Muscle of arm (tissue), 12 donors: ENCODE data around the gene GGACT. TPM values are rescaled to one million over a fixed set of nuclear protein-coding genes. Genes with fewer than 3 reads are reported as not detected.

Experiments
- DNase-seq: peaks from one replicate; pipeline ENCODE4 v3.0.0-alpha.2; 2013
- polyA plus RNA-seq, 12 donors: library from polyadenylated mRNA; unstranded; fragments of 120-200 nt; gene quantifications; one replicate each; pipeline ENCODE4 v1.2.1, GENCODE V29; 2013; ENCODE audit not compliant: insufficient read length in 12 of 12

GGACT gene
- polyA plus RNA-seq, 12 donors, result 1.5 to 4.4 (median 2.7) TPM; not detected in 2

DNA sequence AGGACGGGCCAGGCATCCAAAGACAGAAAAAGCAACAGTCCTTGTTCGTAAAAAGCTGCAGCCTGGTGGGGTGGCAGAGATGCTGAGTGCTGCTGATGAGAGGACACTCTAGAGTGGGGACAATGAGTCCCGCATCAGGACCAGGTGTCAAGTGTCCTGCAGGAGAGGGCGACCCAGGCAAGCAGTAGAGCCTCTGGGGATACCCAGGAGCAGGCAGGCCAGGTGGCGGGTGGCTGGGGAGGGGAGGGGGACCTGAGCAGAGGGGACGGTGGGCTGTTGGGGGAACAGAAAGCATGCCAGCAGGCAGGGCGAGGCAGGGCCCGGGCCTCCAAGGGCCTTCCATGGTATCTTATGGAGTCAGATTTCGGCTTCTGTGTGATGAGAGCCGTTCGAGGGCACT is 35.8 kb downstream of the GGACT start:
- DNase-seq, result no peak

DNA sequence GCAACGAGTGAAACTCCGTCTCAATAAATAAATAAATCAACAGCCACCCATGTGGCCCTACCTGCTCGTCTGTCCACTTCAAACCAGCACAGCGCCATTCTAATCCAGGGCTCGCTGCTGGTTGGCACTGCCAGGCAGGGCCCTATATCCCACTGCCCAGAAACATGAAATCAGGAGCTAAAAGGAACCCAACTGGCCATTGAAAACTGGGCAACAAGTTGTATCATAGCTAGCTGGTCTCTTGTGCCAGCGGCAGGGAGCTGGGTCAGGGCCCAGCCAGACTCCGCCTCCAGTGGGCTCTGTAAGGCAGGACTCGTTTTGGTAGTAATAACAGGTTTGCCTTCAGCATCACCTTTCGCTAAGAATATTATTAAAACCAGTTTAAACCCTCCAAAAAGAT is 39.3 kb downstream of the GGACT start:
- no peak for DNase-seq

- DNase-seq, result peak; percentile 35
These were observed 40.8 kb downstream of the GGACT start for GRCh38 chr13:100547791-100548201.

DNA sequence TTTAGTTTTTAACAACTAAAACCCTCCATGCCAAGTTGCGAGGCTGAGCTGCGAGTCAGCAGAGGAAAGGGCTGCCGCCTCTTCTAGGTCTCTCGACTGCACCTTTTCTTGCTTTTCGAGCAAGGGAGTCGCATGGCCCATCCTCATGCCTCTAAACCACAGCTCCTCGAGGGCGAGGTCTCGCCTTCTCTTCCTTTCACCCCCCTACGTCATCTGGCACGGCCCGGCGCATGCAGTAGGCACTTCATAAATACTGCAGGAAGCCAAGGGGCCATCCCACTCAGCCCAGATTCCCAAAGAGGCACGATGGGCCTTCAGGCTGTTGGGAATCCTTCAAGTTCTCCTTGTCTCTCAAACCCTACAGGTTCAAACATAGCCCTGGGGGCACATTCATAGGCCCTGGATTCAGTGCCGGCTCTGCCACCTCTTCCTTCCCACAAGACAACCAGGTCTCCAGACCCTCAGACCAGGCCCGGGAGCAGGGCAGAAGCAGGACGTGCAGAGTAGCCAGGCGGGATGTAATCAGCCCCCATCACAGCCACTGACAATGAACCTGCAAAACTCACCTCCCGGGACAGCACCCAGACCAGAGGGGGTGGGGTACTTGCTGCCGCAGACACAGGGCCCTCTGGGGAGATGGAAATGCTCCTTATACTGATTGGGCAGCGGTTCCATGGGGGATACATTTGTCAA is 41.7 kb downstream of the GGACT start:
- no peak for DNase-seq

DNA sequence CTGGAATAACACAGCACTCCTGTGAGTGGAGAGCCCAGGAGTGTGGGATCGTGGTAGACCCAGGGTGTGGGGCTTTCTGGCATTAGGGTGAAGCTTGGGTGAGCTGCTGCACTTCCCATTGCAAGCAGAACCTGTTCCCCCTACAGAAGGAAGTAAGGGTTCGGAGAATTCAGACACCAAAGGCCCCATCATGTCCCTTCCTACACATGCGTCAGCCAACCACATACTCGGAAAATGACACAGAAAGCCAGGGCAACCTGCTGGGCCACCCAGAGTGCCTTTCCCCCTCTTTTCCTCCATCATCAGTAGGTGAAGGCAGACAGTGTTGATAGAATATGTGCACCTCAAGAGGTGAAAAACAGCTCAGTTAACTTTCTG is 42.9 kb downstream of the GGACT start:
- no peak for DNase-seq

DNA sequence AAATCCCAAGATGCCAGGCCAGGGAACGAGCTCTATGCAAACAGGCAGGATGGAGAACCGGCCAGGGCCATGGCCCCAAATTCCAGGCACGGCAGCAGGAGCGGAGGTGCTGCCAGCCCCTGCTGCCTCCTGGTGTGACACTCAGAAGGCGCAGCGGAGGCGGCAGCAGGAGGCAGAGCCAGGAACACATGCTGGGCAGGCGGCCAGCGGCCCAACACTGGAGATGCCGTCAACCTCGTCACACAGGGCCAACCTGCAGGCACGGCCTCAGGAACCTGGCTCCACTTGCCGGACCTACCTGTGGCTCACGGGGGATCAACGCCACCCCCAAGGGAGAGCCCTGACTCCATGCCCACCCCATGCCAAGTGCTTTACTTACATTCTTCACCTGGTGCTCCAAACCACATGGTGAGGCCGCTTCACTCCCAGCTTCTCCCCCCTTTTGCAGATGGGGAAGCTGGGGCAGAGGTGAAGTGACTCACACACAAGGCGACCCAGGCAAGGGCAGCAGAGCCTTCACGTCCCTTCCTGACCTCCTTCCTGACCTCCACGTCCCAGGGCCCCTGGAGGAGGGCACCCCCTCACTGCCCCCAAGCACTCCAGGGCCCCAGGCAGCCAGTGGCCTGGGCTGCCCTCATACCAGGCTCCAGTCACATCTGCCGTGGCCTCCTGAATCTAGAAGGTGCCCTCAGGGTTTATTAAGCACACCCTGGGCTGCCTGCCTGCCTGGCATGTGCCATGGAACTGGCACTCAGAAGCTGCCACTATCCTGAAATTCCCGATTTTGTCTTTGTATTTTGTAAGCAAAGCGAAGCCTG is 43.5 kb downstream of the GGACT start:
- DNase-seq, result no peak

GRCh38 chr13:100543872-100544602 is 44.6 kb downstream of the GGACT start:
- DNase-seq, result no peak

GRCh38 chr13:100542826-100543156 is 45.8 kb downstream of the GGACT start:
- DNase-seq, result no peak

GRCh38 chr13:100541897-100542825 is 46.4 kb downstream of the GGACT start:
- DNase-seq, result no peak

GRCh38 chr13:100540621-100541020 is 48.0 kb downstream of the GGACT start:
- no peak for DNase-seq

GRCh38 chr13:100537951-100538462 is 50.6 kb downstream of the GGACT start:
- no peak for DNase-seq

- no peak for DNase-seq
These were observed 51.1 kb downstream of the GGACT start for GRCh38 chr13:100537486-100537885.

DNA sequence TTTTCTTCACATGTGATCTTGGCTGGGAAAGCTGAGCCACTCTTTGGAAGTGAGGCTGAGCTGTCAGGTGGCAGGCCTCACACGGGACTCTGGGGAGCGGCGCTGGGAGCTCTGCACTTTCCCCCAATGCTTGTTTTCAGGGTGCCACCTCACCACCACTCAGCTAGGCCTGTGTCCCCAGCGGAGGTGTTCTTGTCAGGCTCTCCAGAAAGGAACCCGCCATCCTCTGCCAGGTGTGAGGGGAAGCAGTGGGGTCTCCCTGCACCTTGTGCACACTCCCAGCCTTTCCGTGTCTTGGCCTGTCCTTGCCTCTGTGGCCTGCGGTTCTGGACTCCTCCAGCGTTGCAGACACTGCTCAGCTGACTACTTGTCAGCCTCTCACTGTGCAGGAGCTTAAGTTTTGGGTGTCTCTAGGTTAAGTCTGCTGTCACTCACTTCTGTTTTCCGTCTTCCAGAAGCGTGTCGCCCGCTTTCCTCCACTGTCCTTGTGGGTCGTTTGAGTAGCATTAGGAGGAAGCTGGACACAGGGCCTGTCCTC is 51.9 kb downstream of the GGACT start:
- no peak for DNase-seq

GRCh38 chr13:100535426-100536135 is 53.0 kb downstream of the GGACT start:
- DNase-seq, result no peak

- DNase-seq, result no peak
These were observed 53.7 kb downstream of the GGACT start for GRCh38 chr13:100534911-100535310.

DNA sequence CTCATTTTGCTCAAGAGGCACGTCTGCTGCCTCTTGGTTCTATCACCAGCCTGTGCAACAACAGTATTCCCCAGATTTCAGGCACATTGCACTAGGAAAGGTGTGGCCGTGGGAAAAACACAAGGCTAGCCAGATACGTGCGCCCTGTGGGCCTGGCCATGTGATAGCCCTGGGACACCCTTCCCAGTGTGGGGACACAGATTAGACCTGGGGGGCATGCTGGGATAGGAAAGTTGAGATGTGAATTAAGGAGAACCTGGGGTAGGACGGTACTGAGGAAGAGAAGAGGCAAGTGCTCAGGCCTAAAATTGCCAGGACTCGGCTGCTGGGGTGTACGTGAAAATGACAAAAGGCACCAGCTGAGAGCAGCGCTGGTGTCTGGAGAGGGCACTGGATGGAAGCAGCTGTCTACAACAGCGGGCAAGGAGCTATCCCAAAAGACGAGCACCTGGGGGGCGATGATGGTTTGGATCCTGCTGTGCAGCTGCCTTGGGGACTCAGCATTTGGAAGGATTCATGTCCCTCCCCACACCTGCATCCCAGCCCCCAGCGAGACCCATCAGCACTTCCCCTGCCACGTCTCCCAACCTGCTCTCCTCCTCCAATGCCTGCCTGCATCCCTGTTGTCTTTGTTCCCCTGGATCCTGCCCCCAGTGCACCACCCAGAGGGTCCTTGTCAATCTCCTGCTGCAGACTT is 54.3 kb downstream of the GGACT start:
- DNase-seq, result no peak

GRCh38 chr13:100533588-100534041 is 55.0 kb downstream of the GGACT start:
- DNase-seq, result no peak

GRCh38 chr13:100532836-100533435 is 55.7 kb downstream of the GGACT start:
- no peak for DNase-seq

- DNase-seq, result no peak
These were observed 56.4 kb downstream of the GGACT start for GRCh38 chr13:100532090-100532766.
